HG02763 (cell line): ENCODE results near the gene TSSK2.
"Not testable (repeated sequence)": the region's sequence is repeated elsewhere in the genome, so short reads cannot be mapped to it uniquely, and the experiment has no call there.

Experiments
- ATAC-seq: cut with Tn5 transposase; IDR thresholded peaks from one replicate; pipeline ENCODE4 v1.9.1; 2021; ENCODE audit warnings: mild to moderate bottlenecking, moderate library complexity; ENCODE audit not compliant: unreplicated experiment

Gene TSSK2

DNA sequence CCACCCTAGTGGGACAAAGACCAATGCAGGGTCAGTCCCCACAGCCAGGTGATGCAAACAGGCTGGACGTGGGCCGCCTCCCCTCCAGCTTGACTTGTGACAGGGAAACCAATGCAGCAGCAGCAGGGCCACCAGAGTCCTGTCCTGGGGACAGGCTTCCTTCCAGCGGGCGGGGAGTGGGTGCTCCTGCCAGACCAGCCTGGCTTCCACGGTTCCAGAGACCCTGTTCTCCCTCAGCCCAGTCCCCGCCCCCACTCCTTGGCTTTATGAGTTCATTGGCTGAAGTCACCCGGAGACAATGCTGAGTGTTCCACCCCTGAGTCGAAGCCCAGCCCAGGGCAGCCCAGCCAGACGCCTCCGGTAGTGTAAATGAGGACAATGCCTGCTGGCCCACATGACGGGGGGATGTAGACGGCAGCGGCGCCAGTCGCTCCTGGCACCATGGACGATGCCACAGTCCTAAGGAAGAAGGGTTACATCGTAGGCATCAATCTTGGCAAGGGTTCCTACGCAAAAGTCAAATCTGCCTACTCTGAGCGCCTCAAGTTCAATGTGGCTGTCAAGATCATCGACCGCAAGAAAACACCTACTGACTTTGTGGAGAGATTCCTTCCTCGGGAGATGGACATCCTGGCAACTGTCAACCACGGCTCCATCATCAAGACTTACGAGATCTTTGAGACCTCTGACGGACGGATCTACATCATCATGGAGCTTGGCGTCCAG is at the start of gene TSSK2:
Gene TSSK2, plus strand, starts transcription at position 350 of the 726 bp plus-strand sequence. Its CDS starts 92 bp downstream, at position 442.
- no peak for ATAC-seq

DNA sequence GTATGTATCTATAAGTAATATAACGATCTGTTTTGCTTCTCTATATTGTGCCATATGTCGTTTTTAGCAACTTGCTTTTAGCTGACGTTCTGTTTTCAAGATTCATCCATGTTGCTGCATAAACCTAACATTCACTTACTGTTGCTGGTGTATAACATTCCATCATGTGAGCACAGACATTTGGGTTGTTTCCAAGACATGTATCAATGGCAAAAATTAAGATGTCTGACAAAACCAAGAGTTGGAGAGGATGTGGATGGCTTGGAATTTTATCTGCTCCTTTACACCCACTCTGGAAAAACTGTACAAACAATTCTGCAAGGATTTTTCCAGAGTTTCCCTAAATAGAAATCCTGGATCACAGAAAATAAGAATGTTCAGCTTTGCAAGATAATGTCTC is 49.8 kb upstream of the TSSK2 start:
- ATAC-seq = no peak

- no peak for ATAC-seq
These were observed 49.0 kb upstream of the TSSK2 start for GRCh38 chr22:19082101-19082500.

DNA sequence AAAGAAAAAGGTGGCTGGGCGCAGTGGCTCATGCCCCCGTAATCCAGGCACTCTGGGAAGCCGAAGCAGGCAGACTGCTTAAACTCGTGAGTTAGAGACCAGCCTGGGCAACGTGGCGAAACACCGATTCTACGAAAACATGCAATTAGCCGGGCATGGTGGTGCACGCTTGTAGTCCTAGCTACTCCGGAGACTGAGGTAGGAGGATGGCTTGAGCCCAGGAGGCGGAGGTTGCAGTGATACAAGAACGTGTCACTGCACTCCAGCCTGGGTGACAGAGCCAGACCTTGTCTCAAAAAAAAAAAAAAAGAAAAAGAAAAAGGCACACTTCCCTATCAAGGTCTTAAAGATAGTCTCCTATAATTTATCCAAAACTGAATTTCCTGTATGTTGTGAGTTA is 48.3 kb upstream of the TSSK2 start:
- no peak for ATAC-seq

- not testable (repeated sequence) for ATAC-seq
These were observed 47.0 kb upstream of the TSSK2 start for GRCh38 chr22:19084126-19084525.

DNA sequence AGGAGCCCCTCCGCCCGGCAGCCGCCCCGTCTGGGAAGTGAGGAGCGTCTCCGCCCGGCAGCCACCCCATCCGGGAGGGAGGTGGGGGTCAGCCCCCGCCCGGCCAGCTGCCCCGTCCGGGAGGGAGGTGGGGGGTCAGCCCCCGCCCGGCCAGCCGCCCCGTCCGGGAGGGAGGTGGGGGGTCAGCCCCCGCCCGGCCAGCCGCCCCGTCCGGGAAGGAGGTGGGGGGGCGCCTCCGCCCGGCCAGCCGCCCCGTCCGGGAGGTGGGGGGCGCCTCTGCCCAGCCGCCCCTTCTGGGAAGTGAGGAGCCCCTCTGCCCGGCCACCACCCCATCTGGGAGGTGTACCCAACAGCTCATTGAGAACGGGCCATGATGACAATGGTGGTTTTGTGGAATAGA is 46.5 kb upstream of the TSSK2 start:
- not testable (repeated sequence) for ATAC-seq

- no peak for ATAC-seq
These were observed 45.8 kb upstream of the TSSK2 start for GRCh38 chr22:19085233-19085718.

GRCh38 chr22:19086417-19086816 is 44.7 kb upstream of the TSSK2 start:
- ATAC-seq = no peak

- ATAC-seq = no peak
These were observed 44.2 kb upstream of the TSSK2 start for GRCh38 chr22:19086896-19087295.

DNA sequence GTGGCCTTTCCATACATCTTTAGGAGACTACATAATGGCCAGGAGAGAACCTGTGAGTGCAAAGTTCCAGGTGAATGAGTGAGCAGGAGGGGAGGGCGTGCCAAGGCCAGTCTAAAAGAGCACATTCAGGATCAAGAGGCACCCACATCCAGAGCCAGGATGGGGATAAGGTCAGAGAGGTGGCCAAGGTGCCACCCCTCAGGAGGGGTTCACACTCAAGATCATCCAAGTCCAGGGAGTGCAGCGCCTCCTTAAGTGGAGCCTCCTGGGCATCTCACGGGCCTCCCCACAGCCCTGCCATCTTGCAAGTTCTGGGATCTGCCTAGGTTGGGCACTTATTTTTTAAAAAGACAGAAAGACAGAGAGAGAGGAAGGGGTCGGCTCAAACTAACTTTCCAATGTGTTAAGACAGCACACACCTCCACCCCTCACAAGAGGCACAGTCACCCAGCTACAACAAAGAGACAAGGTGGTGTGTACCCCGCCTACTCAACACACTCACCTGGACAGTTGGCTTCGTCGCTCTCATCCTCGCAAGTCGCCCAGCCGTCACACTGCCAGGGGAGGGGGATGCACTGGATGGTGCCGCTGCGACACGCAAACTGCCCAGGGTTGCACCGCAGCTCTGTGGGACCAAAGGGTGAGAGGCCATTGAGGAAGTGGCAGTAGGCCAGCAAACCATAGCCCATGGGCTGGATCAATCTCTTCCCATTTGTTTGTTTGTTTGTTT is 42.1 kb upstream of the TSSK2 start:
- no peak for ATAC-seq

- ATAC-seq = no peak
These were observed 40.9 kb upstream of the TSSK2 start for GRCh38 chr22:19090183-19090582.

- no peak for ATAC-seq
These were observed 40.5 kb upstream of the TSSK2 start for GRCh38 chr22:19090586-19091127.

GRCh38 chr22:19092725-19093124 is 38.4 kb upstream of the TSSK2 start:
- no peak for ATAC-seq

GRCh38 chr22:19094393-19094997 is 36.6 kb upstream of the TSSK2 start:
- no peak for ATAC-seq

- no peak for ATAC-seq
These were observed 34.6 kb upstream of the TSSK2 start for GRCh38 chr22:19096555-19096954.

DNA sequence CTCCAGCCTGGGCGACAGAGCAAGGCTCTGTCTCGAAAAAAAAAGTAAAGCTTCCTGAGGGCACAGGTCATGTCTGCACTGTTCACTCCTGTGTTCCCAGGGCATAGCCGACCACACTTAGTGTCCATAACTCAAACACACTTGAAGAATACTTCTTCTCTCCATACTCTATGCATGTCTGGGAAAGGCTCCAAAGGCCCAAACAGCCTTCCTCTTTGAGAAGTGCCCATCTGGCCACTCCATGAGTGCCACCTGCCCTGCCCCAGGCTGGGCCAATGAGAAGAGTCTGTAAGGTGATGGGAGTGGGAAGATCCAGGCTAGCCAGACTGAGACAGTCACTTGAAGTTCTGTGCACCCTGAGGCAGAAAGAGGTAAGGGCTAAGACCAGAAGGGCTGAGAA is 33.6 kb upstream of the TSSK2 start:
- no peak for ATAC-seq

DNA sequence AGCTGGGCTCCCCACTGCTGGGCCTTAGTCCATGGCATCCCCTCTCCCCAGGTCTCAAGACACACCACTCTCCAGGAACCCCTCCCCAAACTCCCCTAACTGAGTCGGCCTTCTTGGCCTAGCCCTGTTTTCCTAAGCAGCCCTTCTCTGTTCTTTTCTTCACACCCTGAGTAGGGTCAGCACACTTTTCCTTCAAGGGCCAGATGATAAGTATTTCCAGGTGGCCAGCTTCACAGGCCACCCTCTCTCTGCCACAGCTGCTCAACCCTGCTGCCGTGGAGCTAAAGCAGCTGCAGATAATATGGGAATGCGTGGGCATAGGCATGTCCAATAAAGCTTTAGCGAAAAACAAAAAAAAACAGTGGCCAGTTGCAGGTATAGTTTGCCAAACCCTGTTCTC is 33.0 kb upstream of the TSSK2 start:
- ATAC-seq = no peak

DNA sequence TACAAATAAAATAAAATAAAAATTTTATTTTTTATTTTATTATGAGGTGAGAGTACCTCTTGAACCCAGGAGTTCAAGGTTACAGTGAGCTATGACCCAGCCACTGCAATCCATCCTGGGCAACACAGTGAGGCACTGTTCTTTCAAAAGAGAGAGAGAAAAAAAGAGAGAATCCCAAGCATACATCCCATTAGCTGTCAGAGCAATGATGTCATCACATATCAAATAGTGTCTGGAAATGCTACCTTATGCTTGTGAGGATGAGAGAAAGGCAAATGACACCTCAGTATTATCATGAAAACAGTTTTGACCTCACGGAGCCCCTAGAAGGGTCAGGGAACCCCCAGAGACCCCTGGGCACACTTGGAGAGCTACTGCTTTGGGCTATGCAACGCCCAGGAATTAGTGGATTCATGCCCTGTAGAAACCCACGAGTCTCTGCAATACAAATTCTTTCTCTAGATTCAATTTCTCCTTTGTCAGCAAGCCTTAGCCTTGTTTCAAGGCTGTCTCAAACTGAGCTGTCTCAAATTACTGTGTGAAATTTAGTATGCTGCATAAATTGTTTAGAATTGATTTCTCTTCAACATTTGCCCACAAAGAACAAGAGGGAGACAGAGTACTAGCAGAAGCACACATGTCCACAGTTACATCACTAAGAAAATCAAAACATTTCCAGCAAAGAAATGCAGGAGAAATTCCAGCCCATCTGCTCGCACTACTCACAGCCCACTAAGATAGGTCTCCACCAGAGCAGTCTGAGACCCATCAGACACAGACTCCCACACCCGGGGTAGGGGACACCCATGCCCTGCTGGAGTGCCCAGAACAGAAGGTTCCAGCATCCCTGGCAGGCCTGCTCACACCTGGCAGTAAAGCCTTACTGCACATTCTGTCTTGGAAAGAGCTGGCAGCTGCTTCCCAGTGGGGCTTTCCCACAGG is 27.0 kb upstream of the TSSK2 start:
- no peak for ATAC-seq

DNA sequence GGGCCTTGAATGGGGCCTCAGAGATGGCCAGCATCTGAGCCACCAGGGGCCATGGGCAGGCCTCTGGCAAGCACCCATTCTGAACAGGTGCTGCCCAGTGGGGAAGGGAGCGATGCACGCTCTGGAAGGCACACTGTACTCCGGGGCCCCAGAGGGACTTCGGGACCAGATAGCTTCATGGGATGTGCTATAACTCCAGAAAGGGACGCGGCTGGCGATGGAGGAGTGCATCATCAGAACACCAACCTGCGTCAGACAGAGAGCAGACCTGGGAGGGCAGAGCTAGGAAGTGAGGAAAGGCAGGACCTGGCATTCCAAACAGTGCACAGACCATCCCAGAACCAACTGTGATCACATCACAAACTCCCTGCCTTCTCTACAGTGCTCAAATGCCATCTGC is 25.7 kb upstream of the TSSK2 start:
- ATAC-seq = no peak
